Keratinocyte (primary cell): ENCODE measurements around the gene CCBE1.

Experiments
- CTCF ChIP-seq, 3 experiments: IDR thresholded peaks in 1 of 3; conservative IDR thresholded peaks in 1 of 3; optimal IDR thresholded peaks in 1 of 3; 2 replicates in 2 of 3; 3 replicates in 1 of 3; pipeline versions ENCODE3 to v1.5.1; 2011; ENCODE audit warnings: low read length in 3 of 3, mild to moderate bottlenecking in 3 of 3, moderate library complexity in 2 of 3, control low read depth in 1 of 3, inconsistent platforms in 1 of 3; ENCODE audit not compliant: insufficient read depth in 2 of 3; ENCODE audit errors: extremely low read depth in 1 of 3
- EZH2 ChIP-seq: IDR thresholded peaks from one replicate; pipeline ENCODE4 v1.6.1; 2012; ENCODE audit warnings: inconsistent platforms, mild to moderate bottlenecking, low read length, moderate library complexity

- TF ChIP-seq CTCF (optimal IDR thresholded peaks at IDR 0.05 in 1 of 3, IDR thresholded peaks at IDR 0.05 in 1 of 3, conservative IDR thresholded peaks at IDR 0.05 in 1 of 3; ENCODE audit: extremely low read depth in 1 of 3, insufficient read depth in 2 of 3, low read length in 3 of 3) (no peak), EZH2 (no peak)
These were observed 168.4 kb downstream of the CCBE1 start for GRCh38 chr18:59528866-59529265.
